Testis (tissue), 3 donors: Measurements from ENCODE around the gene CCDC74A. TPM values are rescaled to one million over a fixed set of nuclear protein-coding genes. Genes with fewer than 3 reads are reported as not detected.
"Not testable (repeated sequence)": the region's sequence is repeated elsewhere in the genome, so short reads cannot be mapped to it uniquely, and the experiment has no call there.

ENCODE experiments used
- DNase-seq: peaks from one replicate; pipeline ENCODE4 v3.0.0-alpha.2; 2019
- H3K27ac ChIP-seq, 2 donors: fragments of 200-600 bp; sonication (generic); one replicate each; pipeline ENCODE4 v1.5.1; 2019
- H3K27me3 ChIP-seq: fragments of 200-600 bp; sonication (generic); one replicate; pipeline ENCODE4 v1.5.1; 2019
- H3K36me3 ChIP-seq: fragments of 200-600 bp; sonication (generic); one replicate; pipeline ENCODE4 v1.5.1; 2017; ENCODE audit warnings: low read depth; ENCODE audit errors: missing control alignments
- H3K4me1 ChIP-seq: fragments of 200-600 bp; sonication (generic); one replicate; pipeline ENCODE4 v1.5.1; 2019
- H3K4me3 ChIP-seq, 2 donors: fragments of 200-600 bp; sonication (generic); one replicate each; pipeline ENCODE4 v1.5.1; 2017 to 2019
- H3K9me3 ChIP-seq: fragments of 200-600 bp; sonication (generic); one replicate; pipeline ENCODE4 v1.5.1; 2017
- POLR2A ChIP-seq: fragments of 450-650 bp; IDR thresholded peaks from one replicate; pipeline ENCODE4 v1.6.1; 2017; ENCODE audit warnings: antibody characterized with exemption, mild to moderate bottlenecking, moderate library complexity
- WGBS, 2 donors: methylation state at CpG; one replicate each; pipeline ENCODE4 v1.1.5; 2018; 5-methylcytosine and 5-hydroxymethylcytosine counted together
- intact Hi-C: fragments of 100-400 bp; cut with DNase I; formaldehyde crosslinking; loops from one replicate; pipeline ENCODE4 v1.15.1; 2023; ENCODE audit warnings: low total_unique reads
- polyA plus RNA-seq: library from polyadenylated mRNA; stranded (reverse); fragments of 350-450 nt; fragmentation: Illumina TruSeq; extraction: RNeasy Lipid Tissue Mini Kit (QIAGEN cat#74804); gene quantifications from one replicate; pipeline ENCODE4 v1.2.3, GENCODE V29; 2014; ENCODE audit warnings: low read depth, low replicate concordance; ENCODE audit not compliant: insufficient read depth
- total RNA-seq, 2 donors: library from RNA; depleted of rRNA; stranded (reverse); fragments of >200 nt; gene quantifications; one replicate each; pipeline ENCODE4 v1.2.3, GENCODE V29; 2016
- TF ChIP-seq, protein P1 (sequence below), 3 experiments: fragments of 450-650 bp in 2 of 3; fragments of 200-600 bp in 1 of 3; sonication (generic) in 1 of 3; IDR thresholded peaks; one replicate each; pipeline ENCODE4 v1.5.1; 2016 to 2019; ENCODE audit warnings: antibody characterized with exemption in 3 of 3, mild to moderate bottlenecking in 2 of 3, moderate library complexity in 1 of 3

CCDC74A gene
- total and polyA plus RNA-seq, 3 donors from 2014 or later: 124 to 176 (median 165) TPM

GRCh38 chr2:131556998-131557397, 29.3 kb downstream of the CCDC74A start:
- DNase-seq: no peak
- Histone ChIP-seq H3K9me3 (no peaks in the 10 kb centered on the region), H3K27ac (peak overlapping the region; percentile 52 to 62), H3K4me3 (peak overlapping the region in 1 of 2 donors; percentile 31), H3K27me3 (no peaks in the 10 kb centered on the region), H3K4me1 (peaks cover 16% of the 10 kb centered on the region), H3K36me3 (no peaks in the 10 kb centered on the region)
- intact Hi-C loops: no loop called here
- WGBS, 2 donors: 78 to 79% methylated on average over 7 of the region's 7 CpGs
- TF ChIP-seq POLR2A: no peak
- TF ChIP-seq, protein P1, sequence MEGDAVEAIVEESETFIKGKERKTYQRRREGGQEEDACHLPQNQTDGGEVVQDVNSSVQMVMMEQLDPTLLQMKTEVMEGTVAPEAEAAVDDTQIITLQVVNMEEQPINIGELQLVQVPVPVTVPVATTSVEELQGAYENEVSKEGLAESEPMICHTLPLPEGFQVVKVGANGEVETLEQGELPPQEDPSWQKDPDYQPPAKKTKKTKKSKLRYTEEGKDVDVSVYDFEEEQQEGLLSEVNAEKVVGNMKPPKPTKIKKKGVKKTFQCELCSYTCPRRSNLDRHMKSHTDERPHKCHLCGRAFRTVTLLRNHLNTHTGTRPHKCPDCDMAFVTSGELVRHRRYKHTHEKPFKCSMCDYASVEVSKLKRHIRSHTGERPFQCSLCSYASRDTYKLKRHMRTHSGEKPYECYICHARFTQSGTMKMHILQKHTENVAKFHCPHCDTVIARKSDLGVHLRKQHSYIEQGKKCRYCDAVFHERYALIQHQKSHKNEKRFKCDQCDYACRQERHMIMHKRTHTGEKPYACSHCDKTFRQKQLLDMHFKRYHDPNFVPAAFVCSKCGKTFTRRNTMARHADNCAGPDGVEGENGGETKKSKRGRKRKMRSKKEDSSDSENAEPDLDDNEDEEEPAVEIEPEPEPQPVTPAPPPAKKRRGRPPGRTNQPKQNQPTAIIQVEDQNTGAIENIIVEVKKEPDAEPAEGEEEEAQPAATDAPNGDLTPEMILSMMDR (IDR thresholded peaks at IDR 0.05): no peak

DNA sequence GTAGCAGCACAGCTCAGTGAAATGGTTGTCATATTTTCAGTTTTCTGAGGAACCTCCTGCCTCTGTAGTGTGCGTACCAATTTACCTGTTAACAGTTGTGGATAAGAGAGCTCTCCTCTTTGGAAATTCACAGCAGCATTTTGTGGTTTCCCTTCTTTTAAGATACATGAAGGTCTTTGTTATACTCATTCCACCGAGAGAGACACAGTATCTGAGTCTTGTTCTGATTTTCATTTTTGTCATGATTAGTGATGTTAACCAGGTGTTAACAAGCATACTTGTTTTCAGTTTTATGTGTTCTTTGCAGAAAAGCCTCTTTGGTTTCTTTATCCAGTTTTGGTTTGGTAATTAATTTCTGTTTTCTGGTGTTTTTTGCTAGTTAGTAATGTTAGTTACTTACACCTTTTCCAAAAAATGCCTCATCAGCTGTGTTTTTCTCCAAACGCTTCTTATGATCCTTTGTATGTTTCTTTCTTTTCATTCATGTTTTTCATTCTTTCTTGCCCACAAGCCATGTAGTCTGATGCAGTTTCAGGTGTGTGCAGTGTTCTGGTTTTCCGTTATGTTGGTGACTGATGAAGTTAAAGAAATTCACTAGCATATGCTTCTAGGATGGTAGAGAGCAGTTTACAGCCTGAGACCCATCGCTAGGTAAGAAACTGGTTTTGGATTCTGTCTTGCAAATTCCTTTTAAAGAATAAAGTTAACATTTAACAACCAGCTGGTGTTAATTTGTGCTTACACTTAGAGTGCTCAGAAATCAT, 30.1 kb downstream of the CCDC74A start:
- H3K36me3 ChIP-seq: no peaks in the 10 kb centered on the region
- H3K9me3 ChIP-seq: no peaks in the 10 kb centered on the region
- WGBS, 2 donors: 56 to 67% methylated on average over 5 of the region's 5 CpGs
- no peaks in the 10 kb centered on the region for H3K27me3 ChIP-seq
- peak overlapping the region; percentile 52 to 62 for H3K27ac ChIP-seq
- peak overlapping the region in 1 of 2 donors; percentile 31 for H3K4me3 ChIP-seq
- TF ChIP-seq, protein P1 (IDR thresholded peaks at IDR 0.05): no peak
- TF ChIP-seq POLR2A: no peak
- peaks cover 16% of the 10 kb centered on the region for H3K4me1 ChIP-seq
- no peak for DNase-seq
- intact Hi-C loops: no loop called here

GRCh38 chr2:131566371-131566770, 38.7 kb downstream of the CCDC74A start:
- no peak for DNase-seq
- Histone ChIP-seq H3K27ac (no peak overlapping the region), H3K4me3 (no peak overlapping the region), H3K9me3 (no peaks in the 10 kb centered on the region), H3K36me3 (no peaks in the 10 kb centered on the region), H3K4me1 (peaks cover 5% of the 10 kb centered on the region), H3K27me3 (no peaks in the 10 kb centered on the region)
- no peak for TF ChIP-seq POLR2A
- TF ChIP-seq, protein P1 (IDR thresholded peaks at IDR 0.05): no peak
- intact Hi-C loops: no loop called here
- WGBS, 2 donors: 85 to 92% methylated on average over 5 of the region's 5 CpGs

- TF ChIP-seq, protein P1 (IDR thresholded peaks at IDR 0.05): no peak
- no peak for TF ChIP-seq POLR2A
- no peaks in the 10 kb centered on the region for H3K36me3 ChIP-seq
- no peak for DNase-seq
- no peaks in the 10 kb centered on the region for H3K9me3 ChIP-seq
- H3K4me3 ChIP-seq: no peak overlapping the region
- H3K4me1 ChIP-seq: peaks cover 3% of the 10 kb centered on the region
- H3K27me3 ChIP-seq: no peaks in the 10 kb centered on the region
- no peak overlapping the region for H3K27ac ChIP-seq
- intact Hi-C loops: no loop called here
Observed at GRCh38 chr2:131567891-131568290, 40.2 kb downstream of the CCDC74A start.

DNA sequence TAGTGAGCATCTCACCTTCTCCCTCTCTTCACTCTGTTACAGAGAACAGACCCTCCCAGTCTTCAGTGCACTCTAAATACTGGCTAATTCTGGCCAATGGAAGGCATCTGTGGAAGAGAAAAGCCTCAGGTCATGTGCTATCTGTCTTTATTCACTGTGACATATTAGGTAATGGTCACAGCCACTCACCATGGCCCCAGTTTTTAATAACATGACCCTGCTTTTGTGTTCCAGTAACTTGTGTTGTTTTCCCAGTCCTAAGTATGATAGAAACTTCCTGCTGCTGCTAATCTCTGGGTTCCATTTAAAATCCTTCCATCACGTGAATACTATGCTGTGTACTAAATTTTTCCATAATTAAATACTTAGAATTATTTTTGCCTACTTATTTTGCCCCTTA, 40.7 kb downstream of the CCDC74A start:
- H3K36me3 ChIP-seq, H3K4me1 ChIP-seq, intact Hi-C loops, H3K4me3 ChIP-seq, H3K27me3 ChIP-seq, H3K9me3 ChIP-seq, DNase-seq, H3K27ac ChIP-seq: not testable (repeated sequence)
- 54 to 73% methylated on average over 1 of the region's 1 CpG for WGBS, 2 donors
